Adrenal gland (tissue), 5 donors: ENCODE measurements around the gene ISCA2.

Experiments
- POLR2A ChIP-seq, 2 donors: fragments of 450-650 bp; IDR thresholded peaks; one replicate each; pipeline ENCODE4 v1.6.1; 2017; ENCODE audit warnings: antibody characterized with exemption in 2 of 2, mild to moderate bottlenecking in 2 of 2, moderate library complexity in 1 of 2
- TF ChIP-seq, protein P1 (sequence below), 6 experiments: fragments of 450-650 bp in 4 of 6; fragments of 200-600 bp in 2 of 6; sonication (generic) in 1 of 6; IDR thresholded peaks; 1 replicate in 5 of 6; 2 replicates in 1 of 6; pipeline versions ENCODE4 v1.5.1 to v1.8.0; 2016 to 2021; ENCODE audit warnings: antibody characterized with exemption in 6 of 6, mild to moderate bottlenecking in 2 of 6, moderate library complexity in 1 of 6
- donor health status: DM: no; HTN: no; CAD: no.

- TF ChIP-seq, protein P1, sequence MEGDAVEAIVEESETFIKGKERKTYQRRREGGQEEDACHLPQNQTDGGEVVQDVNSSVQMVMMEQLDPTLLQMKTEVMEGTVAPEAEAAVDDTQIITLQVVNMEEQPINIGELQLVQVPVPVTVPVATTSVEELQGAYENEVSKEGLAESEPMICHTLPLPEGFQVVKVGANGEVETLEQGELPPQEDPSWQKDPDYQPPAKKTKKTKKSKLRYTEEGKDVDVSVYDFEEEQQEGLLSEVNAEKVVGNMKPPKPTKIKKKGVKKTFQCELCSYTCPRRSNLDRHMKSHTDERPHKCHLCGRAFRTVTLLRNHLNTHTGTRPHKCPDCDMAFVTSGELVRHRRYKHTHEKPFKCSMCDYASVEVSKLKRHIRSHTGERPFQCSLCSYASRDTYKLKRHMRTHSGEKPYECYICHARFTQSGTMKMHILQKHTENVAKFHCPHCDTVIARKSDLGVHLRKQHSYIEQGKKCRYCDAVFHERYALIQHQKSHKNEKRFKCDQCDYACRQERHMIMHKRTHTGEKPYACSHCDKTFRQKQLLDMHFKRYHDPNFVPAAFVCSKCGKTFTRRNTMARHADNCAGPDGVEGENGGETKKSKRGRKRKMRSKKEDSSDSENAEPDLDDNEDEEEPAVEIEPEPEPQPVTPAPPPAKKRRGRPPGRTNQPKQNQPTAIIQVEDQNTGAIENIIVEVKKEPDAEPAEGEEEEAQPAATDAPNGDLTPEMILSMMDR (IDR thresholded peaks at IDR 0.05), result no peak
- TF ChIP-seq POLR2A (IDR thresholded peaks at IDR 0.05), result no peak
These were observed 17.4 kb downstream of the ISCA2 start for GRCh38 chr14:74510959-74511409.
